ENCODE data around the gene SYP.
"Not testable (repeated sequence)": the region's sequence is repeated elsewhere in the genome, so short reads cannot be mapped to it uniquely, and the experiment has no call there.

Gene SYP

GRCh38 chrX:49179358-49179757, 20.6 kb downstream of the SYP start:
- no CpG with 5 or more reads among the region's 2 CpGs for WGBS (ENCODE audit: insufficient coverage, insufficient read length)
- DNase-seq (ENCODE audit: low read depth, low spot score), result no peak
- Histone ChIP-seq H3K27ac (ENCODE audit: low read length) (no peak overlapping the region), H3K9me3 (ENCODE audit: control insufficient read depth, insufficient read depth, low read length) (no peaks in the 10 kb centered on the region), H3K4me3 (ENCODE audit: low read length) (no peak overlapping the region), H3K4me1 (ENCODE audit: control insufficient read depth, insufficient read depth, low read length) (no peaks in the 10 kb centered on the region; the same call in 1 of the 2 replicates), H3K27me3 (ENCODE audit: control insufficient read depth, insufficient read depth, low read length) (no peaks in the 10 kb centered on the region), H3K36me3 (ENCODE audit: control insufficient read depth, insufficient read depth, low read length) (peaks cover 9% of the 10 kb centered on the region)

- no peak for DNase-seq (ENCODE audit: low read depth, low spot score)
- no peak overlapping the region for H3K4me3 ChIP-seq (ENCODE audit: low read length)
- peaks cover 9% of the 10 kb centered on the region for H3K36me3 ChIP-seq (ENCODE audit: control insufficient read depth, insufficient read depth, low read length)
- H3K27ac ChIP-seq (ENCODE audit: low read length), result no peak overlapping the region
- no peaks in the 10 kb centered on the region for H3K9me3 ChIP-seq (ENCODE audit: control insufficient read depth, insufficient read depth, low read length)
- no peaks in the 10 kb centered on the region for H3K27me3 ChIP-seq (ENCODE audit: control insufficient read depth, insufficient read depth, low read length)
- H3K4me1 ChIP-seq (ENCODE audit: control insufficient read depth, insufficient read depth, low read length), result no peaks in the 10 kb centered on the region; the same call in 1 of the 2 replicates
- no CpG with 5 or more reads among the region's 3 CpGs for WGBS (ENCODE audit: insufficient coverage, insufficient read length)
Observed at GRCh38 chrX:49178537-49178936, 21.5 kb downstream of the SYP start.

GRCh38 chrX:49177873-49178480, 22.0 kb downstream of the SYP start:
- no peak overlapping the region for H3K27ac ChIP-seq (ENCODE audit: low read length)
- H3K27me3 ChIP-seq (ENCODE audit: control insufficient read depth, insufficient read depth, low read length), result no peaks in the 10 kb centered on the region
- no peak for DNase-seq (ENCODE audit: low read depth, low spot score)
- no CpG with 5 or more reads among the region's 23 CpGs for WGBS (ENCODE audit: insufficient coverage, insufficient read length)
- H3K4me1 ChIP-seq (ENCODE audit: control insufficient read depth, insufficient read depth, low read length), result no peaks in the 10 kb centered on the region; the same call in 1 of the 2 replicates
- no peaks in the 10 kb centered on the region for H3K9me3 ChIP-seq (ENCODE audit: control insufficient read depth, insufficient read depth, low read length)
- H3K4me3 ChIP-seq (ENCODE audit: low read length), result no peak overlapping the region
- peaks cover 9% of the 10 kb centered on the region for H3K36me3 ChIP-seq (ENCODE audit: control insufficient read depth, insufficient read depth, low read length)

GRCh38 chrX:49177338-49177833, 22.6 kb downstream of the SYP start:
- Histone ChIP-seq H3K9me3 (ENCODE audit: control insufficient read depth, insufficient read depth, low read length) (no peaks in the 10 kb centered on the region), H3K4me1 (ENCODE audit: control insufficient read depth, insufficient read depth, low read length) (no peaks in the 10 kb centered on the region; the same call in 1 of the 2 replicates), H3K36me3 (ENCODE audit: control insufficient read depth, insufficient read depth, low read length) (peaks cover 9% of the 10 kb centered on the region), H3K27me3 (ENCODE audit: control insufficient read depth, insufficient read depth, low read length) (no peaks in the 10 kb centered on the region), H3K4me3 (ENCODE audit: low read length) (no peak overlapping the region), H3K27ac (ENCODE audit: low read length) (no peak overlapping the region)
- no CpG with 5 or more reads among the region's 4 CpGs for WGBS (ENCODE audit: insufficient coverage, insufficient read length)
- DNase-seq (ENCODE audit: low read depth, low spot score), result no peak

- Histone ChIP-seq H3K4me3 (ENCODE audit: low read length) (no peak overlapping the region), H3K27ac (ENCODE audit: low read length) (no peak overlapping the region), H3K4me1 (ENCODE audit: control insufficient read depth, insufficient read depth, low read length) (no peaks in the 10 kb centered on the region; the same call in 1 of the 2 replicates), H3K27me3 (ENCODE audit: control insufficient read depth, insufficient read depth, low read length) (no peaks in the 10 kb centered on the region), H3K9me3 (ENCODE audit: control insufficient read depth, insufficient read depth, low read length) (no peaks in the 10 kb centered on the region), H3K36me3 (ENCODE audit: control insufficient read depth, insufficient read depth, low read length) (peaks cover 9% of the 10 kb centered on the region)
- WGBS (ENCODE audit: insufficient coverage, insufficient read length), result no CpG with 5 or more reads among the region's 27 CpGs
- no peak for DNase-seq (ENCODE audit: low read depth, low spot score)
Observed at GRCh38 chrX:49176421-49177326, 23.3 kb downstream of the SYP start.

GRCh38 chrX:49175435-49176274, 24.3 kb downstream of the SYP start:
- Histone ChIP-seq H3K36me3 (ENCODE audit: control insufficient read depth, insufficient read depth, low read length) (peaks cover 9% of the 10 kb centered on the region), H3K27ac (ENCODE audit: low read length) (no peak overlapping the region), H3K4me1 (ENCODE audit: control insufficient read depth, insufficient read depth, low read length) (no peaks in the 10 kb centered on the region; the same call in 1 of the 2 replicates), H3K9me3 (ENCODE audit: control insufficient read depth, insufficient read depth, low read length) (no peaks in the 10 kb centered on the region), H3K4me3 (ENCODE audit: low read length) (no peak overlapping the region), H3K27me3 (ENCODE audit: control insufficient read depth, insufficient read depth, low read length) (no peaks in the 10 kb centered on the region)
- WGBS (ENCODE audit: insufficient coverage, insufficient read length), result no CpG with 5 or more reads among the region's 43 CpGs
- no peak for DNase-seq (ENCODE audit: low read depth, low spot score)

- H3K4me1 ChIP-seq (ENCODE audit: control insufficient read depth, insufficient read depth, low read length), result no peaks in the 10 kb centered on the region; the same call in 1 of the 2 replicates
- no peak overlapping the region for H3K4me3 ChIP-seq (ENCODE audit: low read length)
- no peak for DNase-seq (ENCODE audit: low read depth, low spot score)
- no peaks in the 10 kb centered on the region for H3K9me3 ChIP-seq (ENCODE audit: control insufficient read depth, insufficient read depth, low read length)
- no CpG with 5 or more reads among the region's 3 CpGs for WGBS (ENCODE audit: insufficient coverage, insufficient read length)
- no peak overlapping the region for H3K27ac ChIP-seq (ENCODE audit: low read length)
- H3K36me3 ChIP-seq (ENCODE audit: control insufficient read depth, insufficient read depth, low read length), result peaks cover 9% of the 10 kb centered on the region
- H3K27me3 ChIP-seq (ENCODE audit: control insufficient read depth, insufficient read depth, low read length), result no peaks in the 10 kb centered on the region
Observed at GRCh38 chrX:49174723-49175122, 25.3 kb downstream of the SYP start.

GRCh38 chrX:49173544-49173943, 26.4 kb downstream of the SYP start:
- not testable (repeated sequence) for H3K4me1 ChIP-seq (ENCODE audit: control insufficient read depth, insufficient read depth, low read length); H3K27ac ChIP-seq (ENCODE audit: low read length); H3K4me3 ChIP-seq (ENCODE audit: low read length); H3K36me3 ChIP-seq (ENCODE audit: control insufficient read depth, insufficient read depth, low read length); H3K27me3 ChIP-seq (ENCODE audit: control insufficient read depth, insufficient read depth, low read length); H3K9me3 ChIP-seq (ENCODE audit: control insufficient read depth, insufficient read depth, low read length); DNase-seq (ENCODE audit: low read depth, low spot score)
- WGBS (ENCODE audit: insufficient coverage, insufficient read length), result no CpG with 5 or more reads among the region's 8 CpGs

GRCh38 chrX:49172280-49172780, 27.7 kb downstream of the SYP start:
- Histone ChIP-seq H3K27me3 (ENCODE audit: control insufficient read depth, insufficient read depth, low read length) (no peaks in the 10 kb centered on the region), H3K4me3 (ENCODE audit: low read length) (peak overlapping the region; percentile 27; the same call in 1 of the 2 replicates), H3K27ac (ENCODE audit: low read length) (no peak overlapping the region), H3K9me3 (ENCODE audit: control insufficient read depth, insufficient read depth, low read length) (no peaks in the 10 kb centered on the region), H3K4me1 (ENCODE audit: control insufficient read depth, insufficient read depth, low read length) (no peaks in the 10 kb centered on the region; the same call in 1 of the 2 replicates), H3K36me3 (ENCODE audit: control insufficient read depth, insufficient read depth, low read length) (peaks cover 2% of the 10 kb centered on the region; the same call in 1 of the 2 replicates)
- DNase-seq (ENCODE audit: low read depth, low spot score), result no peak
- WGBS (ENCODE audit: insufficient coverage, insufficient read length), result no CpG with 5 or more reads among the region's 37 CpGs
